B cell (primary cell): ENCODE data around the gene P2RX2. TPM values are rescaled to one million over a fixed set of nuclear protein-coding genes. Genes with fewer than 3 reads are reported as not detected.

Source experiments
- ATAC-seq: fragments of 200-7000 bp; cut with Tn5 transposase; one replicate; pipeline ENCODE4 v1.10.0; 2021; ENCODE audit warnings: low read depth, mild to moderate bottlenecking, moderate number of reproducible peaks, moderate library complexity
- CTCF ChIA-PET: fragments of 350-600 bp; sonication (Branson Sonifier 250); formaldehyde crosslinking; loops from one replicate; lab custom pipeline; 2021; ENCODE audit warnings: antibody characterized with exemption, inconsistent platforms; lab: Charles Lee
- POLR2A ChIA-PET: fragments of 350-600 bp; sonication (Branson Sonifier 250); formaldehyde crosslinking; loops from one replicate; lab custom pipeline; 2021; ENCODE audit warnings: antibody characterized with exemption; lab: Charles Lee
- DNase-seq: peaks from one replicate; pipeline ENCODE4 v3.0.0; 2013
- H2AFZ ChIP-seq: 2 replicates; pipeline ENCODE4 v1.6.1; 2012; ENCODE audit warnings: mild to moderate bottlenecking, low read depth, low read length; ENCODE audit not compliant: insufficient read depth, poor library complexity, severe bottlenecking
- H3K27ac ChIP-seq, 2 donors: 1 replicate in 1 of 2; 2 replicates in 1 of 2; pipeline ENCODE4 v1.5.1; 2012 to 2013; ENCODE audit warnings: low read length in 2 of 2, mild to moderate bottlenecking in 2 of 2, moderate library complexity in 1 of 2
- H3K27me3 ChIP-seq, 4 experiments: fragments of 200-600 bp in 1 of 4; sonication (generic) in 1 of 4; replicated peaks in 1 of 4; 1 replicate in 2 of 4; 2 replicates in 2 of 4; pipeline versions ENCODE4 v1.6.1 to v1.7.0; 2013 to 2016; ENCODE audit warnings: low read length in 3 of 4, mild to moderate bottlenecking in 2 of 4, mixed read lengths in 1 of 4, moderate library complexity in 1 of 4; ENCODE audit not compliant: insufficient read depth in 4 of 4, control insufficient read depth in 3 of 4; ENCODE audit errors: control extremely low read depth in 1 of 4
- H3K36me3 ChIP-seq, 2 experiments: replicated peaks in 1 of 2; 1 replicate in 1 of 2; 2 replicates in 1 of 2; pipeline versions ENCODE4 v1.6.1 to v1.7.1; 2013; ENCODE audit warnings: low read length in 1 of 2; ENCODE audit not compliant: insufficient read depth in 2 of 2, control insufficient read depth in 1 of 2; ENCODE audit errors: control extremely low read depth in 1 of 2, extremely low read depth in 1 of 2
- H3K4me1 ChIP-seq, 2 donors: fragments of 200-600 bp in 1 of 2; sonication (generic) in 1 of 2; 1 replicate in 1 of 2; 2 replicates in 1 of 2; pipeline versions ENCODE4 v1.5.1 to v1.6.1; 2013 to 2017; ENCODE audit warnings: low read length in 2 of 2; ENCODE audit not compliant: control insufficient read depth in 2 of 2, insufficient read depth in 2 of 2
- H3K4me2 ChIP-seq: replicated peaks from 2 replicates; pipeline ENCODE3; 2012; ENCODE audit warnings: mild to moderate bottlenecking, low read depth, low read length; ENCODE audit not compliant: poor library complexity, severe bottlenecking
- H3K4me3 ChIP-seq, 5 experiments: fragments of 200-600 bp in 1 of 5; sonication (generic) in 1 of 5; 1 replicate in 3 of 5; 2 replicates in 2 of 5; pipeline versions ENCODE4 v1.5.1 to v1.7.0; 2011 to 2016; ENCODE audit warnings: low read length in 4 of 5, mild to moderate bottlenecking in 4 of 5, low read depth in 2 of 5, control low read depth in 1 of 5, moderate library complexity in 1 of 5; ENCODE audit not compliant: insufficient read depth in 1 of 5; ENCODE audit errors: control extremely low read depth in 1 of 5, extremely low read depth in 1 of 5
- H3K79me2 ChIP-seq: fragments of 200-600 bp; sonication (generic); one replicate; pipeline ENCODE4 v1.6.0; 2016; ENCODE audit warnings: low read length; ENCODE audit not compliant: control insufficient read depth, insufficient read depth
- H3K9ac ChIP-seq: fragments of 200-600 bp; sonication (generic); 2 replicates; pipeline ENCODE4 v1.6.1; 2017; ENCODE audit warnings: mild to moderate bottlenecking, low read length, moderate library complexity
- H3K9me3 ChIP-seq, 3 donors: one replicate each; pipeline versions ENCODE4 v1.6.1 to v1.7.1; 2013; ENCODE audit warnings: low read length in 2 of 3; ENCODE audit not compliant: control insufficient read depth in 2 of 3, insufficient read depth in 1 of 3; ENCODE audit errors: control extremely low read depth in 1 of 3
- H4K20me1 ChIP-seq: 2 replicates; pipeline ENCODE4 v1.6.0; 2012; ENCODE audit warnings: mild to moderate bottlenecking, low read length; ENCODE audit not compliant: insufficient read depth, control insufficient read depth, poor library complexity, severe bottlenecking
- H3K27ac Mint-ChIP-seq: one replicate; pipeline ENCODE4 v1.8.0; 2021; ENCODE audit warnings: mixed read lengths
- H3K27me3 Mint-ChIP-seq: one replicate; pipeline ENCODE4 v1.8.0; 2021; ENCODE audit warnings: mixed read lengths
- H3K4me1 Mint-ChIP-seq: one replicate; pipeline ENCODE4 v1.8.0; 2021; ENCODE audit warnings: mixed read lengths
- H3K4me3 Mint-ChIP-seq: one replicate; pipeline ENCODE4 v1.8.0; 2021; ENCODE audit warnings: mixed read lengths
- H3K9me3 Mint-ChIP-seq: one replicate; pipeline ENCODE4 v1.8.0; 2022; ENCODE audit warnings: mixed read lengths; ENCODE audit not compliant: insufficient read depth
- CTCF ChIP-seq: fragments of 200-600 bp; IDR thresholded peaks from one replicate; pipeline ENCODE4 v1.8.0; 2022; ENCODE audit warnings: antibody characterized with exemption, mild to moderate bottlenecking
- EZH2 ChIP-seq: IDR thresholded peaks from 2 replicates; pipeline ENCODE4 v1.6.1; 2012; ENCODE audit warnings: borderline replicate concordance, low read depth, mild to moderate bottlenecking, moderate library complexity, low read length; ENCODE audit not compliant: insufficient read depth, poor library complexity, severe bottlenecking
- WGBS: methylation state at CpG from one replicate; pipeline ENCODE4 v1.1.5; 2013; ENCODE audit warnings: missing lambda C conversion rate; ENCODE audit not compliant: insufficient coverage; 5-methylcytosine and 5-hydroxymethylcytosine counted together
- intact Hi-C: fragments of 100-400 bp; cut with micrococcal nuclease; formaldehyde crosslinking; loops from one replicate; pipeline ENCODE4 v1.10.0; 2022
- polyA plus RNA-seq: library from polyadenylated mRNA; depleted of rRNA; stranded (reverse); fragments of >200 nt; gene quantifications from 2 replicates; pipeline ENCODE4 v1.2.3, GENCODE V29; 2012
- total RNA-seq, 2 donors: library from RNA; stranded (reverse); fragments of 120-200 nt in 1 of 2; gene quantifications; 1 replicate in 1 of 2; 2 replicates in 1 of 2; pipeline versions ENCODE4 v1.2.3 to v1.2.4, GENCODE V29; 2013 to 2022

The P2RX2 gene
- total and polyA plus RNA-seq, 2 donors (not counting 1 experiment from before 2014, with no cell fraction given): not detected

- Histone ChIP-seq H3K4me2 (peak overlapping the region; percentile 85), H3K27ac (no peak overlapping the region), H3K27me3 (peaks cover 0 to 49% (median 11%) of the 10 kb centered on the region in 4 experiments), H3K9ac (peak overlapping the region; percentile 61), H3K4me3 (peak overlapping the region in 2 of 5 experiments; percentile 42 to 56), H3K4me1 (peaks cover 22 to 29% of the 10 kb centered on the region in 2 donors), H3K79me2 (no peaks in the 10 kb centered on the region), H2AFZ (peak overlapping the region; percentile 75), H4K20me1 (peaks cover 5% of the 10 kb centered on the region), H3K9me3 (peaks cover 0 to 10% (median 0%) of the 10 kb centered on the region in 3 donors), H3K36me3 (no peaks in the 10 kb centered on the region)
- Mint-ChIP-seq H3K27me3 (peaks cover 15% of the 10 kb centered on the region), H3K27ac (peak overlapping the region; percentile 26), H3K9me3 (no peaks in the 10 kb centered on the region), H3K4me3 (peak overlapping the region; percentile 84), H3K4me1 (peaks cover 26% of the 10 kb centered on the region)
- intact Hi-C loops: no loop called here
- DNase-seq (no peak), ATAC-seq (no peak)
- ChIA-PET CTCF (interaction anchor here (3.6 kb wide), 1 partner anchor 13 kb away, joined by 15 read pairs; no protein-coding TSS in a partner anchor), POLR2A (no interaction called here)
- TF ChIP-seq CTCF: no peak
- 84% methylated on average over 23 of the region's 31 CpGs for WGBS
These were observed 17.2 kb upstream of the P2RX2 start for GRCh38 chr12:132601171-132601883.

GRCh38 chr12:132602572-132603239, 15.9 kb upstream of the P2RX2 start:
- WGBS: 67% methylated on average over 28 of the region's 29 CpGs
- H2AFZ ChIP-seq: no peak overlapping the region

More at GRCh38 chr12:132602572-132603239, 15.9 kb upstream of the P2RX2 start:
- POLR2A ChIA-PET: no interaction called here
- H3K9me3 ChIP-seq: peaks cover 0 to 10% (median 0%) of the 10 kb centered on the region in 3 donors
- no peaks in the 10 kb centered on the region for H3K36me3 ChIP-seq
- H3K4me3 ChIP-seq: no peak overlapping the region
- no peak for TF ChIP-seq CTCF
- no peak for TF ChIP-seq EZH2
- DNase-seq (no peak), ATAC-seq (no peak)
- peaks cover 0 to 52% (median 12%) of the 10 kb centered on the region in 4 experiments for H3K27me3 ChIP-seq
- H3K27ac Mint-ChIP-seq: no peak overlapping the region
- H3K4me1 Mint-ChIP-seq: peaks cover 20% of the 10 kb centered on the region
- CTCF ChIA-PET: interaction anchor here (3.6 kb wide), 1 partner anchor 12 kb away, joined by 15 read pairs; no protein-coding TSS in a partner anchor
- H3K27ac ChIP-seq: no peak overlapping the region
- peaks cover 17 to 21% of the 10 kb centered on the region in 2 donors for H3K4me1 ChIP-seq
- no peaks in the 10 kb centered on the region for H3K9me3 Mint-ChIP-seq
- H3K4me3 Mint-ChIP-seq: no peak overlapping the region
- H4K20me1 ChIP-seq: peaks cover under 1% of the 10 kb centered on the region
- no peak overlapping the region for H3K9ac ChIP-seq
- peaks cover 20% of the 10 kb centered on the region for H3K27me3 Mint-ChIP-seq
- no peak overlapping the region for H3K4me2 ChIP-seq
- no peaks in the 10 kb centered on the region for H3K79me2 ChIP-seq
- intact Hi-C loops: no loop called here
